Suppressor macrophage treated with lipopolysaccharide for 4 hours (primary cell): Measurements from ENCODE around the gene SNX22.
A peak's percentile ranks its signal among the peaks of the same experiment; 100 is the strongest.
"Not testable (repeated sequence)": the region's sequence is repeated elsewhere in the genome, so short reads cannot be mapped to it uniquely, and the experiment has no call there.

Source experiments
- DNase-seq: peaks from one replicate; pipeline ENCODE4 v3.0.0-alpha.2; 2020

SNX22 gene

GRCh38 chr15:64151727-64152506, at the start of gene SNX22:
Gene SNX22, plus strand, starts transcription at chr15:64151731. Its CDS starts 45 bp downstream, at chr15:64151776.
- no peak for DNase-seq

GRCh38 chr15:64102497-64102896, 49.0 kb upstream of the SNX22 start:
- DNase-seq: no peak

GRCh38 chr15:64105113-64105704, 46.3 kb upstream of the SNX22 start:
- peak; percentile 88 for DNase-seq

GRCh38 chr15:64107337-64107736, 44.2 kb upstream of the SNX22 start:
- no peak for DNase-seq

GRCh38 chr15:64110108-64110701, 41.3 kb upstream of the SNX22 start:
- DNase-seq: not testable (repeated sequence)

- DNase-seq: no peak
These were observed 40.4 kb upstream of the SNX22 start for GRCh38 chr15:64110950-64111678.

- DNase-seq: no peak
These were observed 39.9 kb upstream of the SNX22 start for GRCh38 chr15:64111679-64112050.

GRCh38 chr15:64112073-64112772, 39.3 kb upstream of the SNX22 start:
- no peak for DNase-seq

- peak; percentile 86 for DNase-seq
These were observed 38.6 kb upstream of the SNX22 start for GRCh38 chr15:64112904-64113303.

GRCh38 chr15:64117759-64118487, 33.6 kb upstream of the SNX22 start:
- no peak for DNase-seq

- not testable (repeated sequence) for DNase-seq
These were observed 31.2 kb upstream of the SNX22 start for GRCh38 chr15:64120322-64120721.

GRCh38 chr15:64121614-64122013, 29.9 kb upstream of the SNX22 start:
- no peak for DNase-seq

- no peak for DNase-seq
These were observed 29.1 kb upstream of the SNX22 start for GRCh38 chr15:64122444-64122843.

GRCh38 chr15:64122936-64123351, 28.6 kb upstream of the SNX22 start:
- no peak for DNase-seq

- no peak for DNase-seq
These were observed 25.6 kb upstream of the SNX22 start for GRCh38 chr15:64125978-64126377.

GRCh38 chr15:64127521-64128270, 23.8 kb upstream of the SNX22 start:
- DNase-seq: no peak

GRCh38 chr15:64130159-64130558, 21.4 kb upstream of the SNX22 start:
- DNase-seq: no peak

- DNase-seq: no peak
These were observed 20.0 kb upstream of the SNX22 start for GRCh38 chr15:64131547-64131946.

- DNase-seq: no peak
These were observed 19.3 kb upstream of the SNX22 start for GRCh38 chr15:64132217-64132616.

GRCh38 chr15:64133623-64134344, 17.7 kb upstream of the SNX22 start:
- no peak for DNase-seq
